HG02852 (cell line): ENCODE data around the gene STXBP6.

Experiments
- ATAC-seq: cut with Tn5 transposase; IDR thresholded peaks from one replicate; pipeline ENCODE4 v1.9.1; 2021; ENCODE audit warnings: mild to moderate bottlenecking, moderate library complexity; ENCODE audit not compliant: unreplicated experiment

Gene STXBP6

DNA sequence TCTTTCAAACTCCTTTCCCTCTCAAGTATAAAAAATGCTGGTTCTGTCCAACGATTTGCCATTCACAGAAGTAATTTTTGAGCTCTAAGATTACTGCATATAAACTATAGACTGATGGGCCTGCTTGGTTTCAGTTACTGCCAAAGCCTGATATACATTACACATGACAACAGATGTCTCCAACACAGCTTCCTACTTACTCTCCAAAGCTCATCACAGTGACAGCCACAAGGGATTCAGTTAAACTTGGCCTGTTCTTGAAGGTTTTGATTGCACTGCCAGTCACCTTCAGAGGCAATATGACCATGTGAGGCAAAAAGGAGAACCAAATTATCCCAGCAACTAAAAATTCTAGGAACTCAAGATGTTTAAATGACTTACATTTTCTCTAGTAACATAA is 30.1 kb downstream of the STXBP6 start:
- no peak for ATAC-seq

GRCh38 chr14:25017562-25017961 is 32.4 kb downstream of the STXBP6 start:
- no peak for ATAC-seq

- no peak for ATAC-seq
Observed at GRCh38 chr14:25015761-25016160, 34.2 kb downstream of the STXBP6 start.

- ATAC-seq = no peak
Observed at GRCh38 chr14:25014440-25014839, 35.5 kb downstream of the STXBP6 start.

DNA sequence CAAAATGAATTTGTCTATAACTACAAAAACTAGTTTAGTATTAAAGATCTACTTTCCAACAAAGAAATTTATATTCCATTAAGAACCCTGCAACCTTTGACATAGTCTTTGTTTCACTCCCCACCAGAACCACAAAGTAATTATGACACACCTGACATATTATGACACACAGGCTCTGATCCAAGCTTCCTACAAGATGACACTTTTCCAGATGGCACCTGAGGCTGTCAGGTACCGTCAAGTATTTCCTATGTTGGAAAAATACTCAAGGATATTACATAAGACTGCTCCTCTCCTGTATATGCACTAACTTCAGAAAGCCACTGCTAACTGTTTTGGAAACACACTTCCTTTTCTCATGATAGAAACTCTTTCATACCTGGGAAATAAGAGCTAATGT is 38.9 kb downstream of the STXBP6 start:
- ATAC-seq = no peak

DNA sequence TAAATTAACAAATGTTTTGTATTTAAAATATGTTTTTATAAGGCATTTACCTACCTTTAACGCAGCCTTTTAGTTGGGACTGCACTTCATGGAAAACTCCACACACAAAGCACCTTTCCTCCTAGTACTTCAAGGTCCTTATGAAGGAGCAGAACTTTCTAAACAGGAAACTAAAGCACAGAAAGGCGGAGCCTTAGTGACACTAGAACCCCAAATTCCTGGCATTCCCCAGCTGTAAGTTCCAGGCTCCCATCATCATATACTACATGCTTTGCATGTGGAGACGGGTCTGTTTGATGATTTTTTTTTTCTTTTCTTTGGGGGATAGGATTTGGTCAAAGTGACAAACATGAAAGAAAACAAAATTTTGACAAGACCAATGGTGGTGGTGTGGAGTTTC is 39.5 kb downstream of the STXBP6 start:
- ATAC-seq = no peak

DNA sequence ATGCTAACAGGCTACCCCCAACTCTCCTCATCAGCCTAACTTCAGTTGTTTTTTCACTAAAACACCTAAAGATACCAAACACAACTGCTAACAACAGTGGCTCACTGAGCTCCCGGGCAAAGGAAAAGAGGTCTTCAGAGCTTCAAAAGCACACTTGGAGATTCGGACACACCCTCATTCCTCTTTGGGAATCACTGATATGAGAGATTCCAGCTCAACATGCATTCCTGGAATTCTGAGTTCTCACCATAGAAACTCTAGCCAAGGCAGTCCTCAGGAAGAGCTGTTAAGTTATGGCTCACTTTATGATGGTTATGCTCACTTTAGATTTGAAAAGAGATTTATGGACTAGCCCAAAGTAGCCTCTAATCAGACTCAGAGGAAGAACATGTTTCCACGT is 40.1 kb downstream of the STXBP6 start:
- ATAC-seq = no peak

GRCh38 chr14:25007832-25008231 is 42.1 kb downstream of the STXBP6 start:
- no peak for ATAC-seq

GRCh38 chr14:25006961-25007795 is 42.8 kb downstream of the STXBP6 start:
- no peak for ATAC-seq

DNA sequence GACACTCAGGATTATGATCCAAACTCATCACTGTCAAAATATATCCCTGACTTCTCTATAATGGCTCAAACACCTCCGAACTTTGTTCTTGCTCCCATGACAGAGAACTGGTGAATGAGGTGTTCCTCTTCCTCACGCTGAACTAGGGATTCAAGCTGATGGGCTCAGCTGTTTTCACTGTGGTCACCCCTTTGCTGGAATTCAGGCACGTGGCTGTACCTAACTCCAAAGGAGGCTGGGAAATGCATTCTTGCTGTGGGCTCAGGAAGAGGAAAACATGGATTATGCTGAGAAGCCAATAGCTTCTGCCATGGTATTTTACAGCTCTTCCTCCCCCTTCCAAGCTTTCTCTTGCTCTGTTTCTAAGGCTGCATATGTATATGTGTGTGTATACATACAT is 43.9 kb downstream of the STXBP6 start:
- ATAC-seq = no peak

DNA sequence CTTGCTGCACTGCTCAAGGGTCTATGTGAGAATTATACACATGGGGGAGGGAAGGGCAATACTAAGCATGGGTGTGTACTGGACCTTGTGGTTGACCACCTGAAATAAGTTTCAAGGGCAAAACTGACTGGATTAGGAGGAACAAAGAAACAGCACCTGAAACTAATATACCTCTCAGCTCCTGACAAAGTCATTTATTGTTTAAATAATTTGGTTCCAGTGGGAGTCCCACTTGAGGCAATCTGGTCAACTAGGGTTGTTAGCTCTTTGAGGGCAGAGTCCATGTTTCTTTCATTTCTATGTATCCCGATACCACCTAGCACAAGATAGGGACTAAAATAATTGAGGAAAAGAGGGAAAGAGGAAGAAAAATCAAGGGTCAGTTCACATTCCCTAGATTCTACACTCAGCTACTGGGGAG is 45.5 kb downstream of the STXBP6 start:
- no peak for ATAC-seq

DNA sequence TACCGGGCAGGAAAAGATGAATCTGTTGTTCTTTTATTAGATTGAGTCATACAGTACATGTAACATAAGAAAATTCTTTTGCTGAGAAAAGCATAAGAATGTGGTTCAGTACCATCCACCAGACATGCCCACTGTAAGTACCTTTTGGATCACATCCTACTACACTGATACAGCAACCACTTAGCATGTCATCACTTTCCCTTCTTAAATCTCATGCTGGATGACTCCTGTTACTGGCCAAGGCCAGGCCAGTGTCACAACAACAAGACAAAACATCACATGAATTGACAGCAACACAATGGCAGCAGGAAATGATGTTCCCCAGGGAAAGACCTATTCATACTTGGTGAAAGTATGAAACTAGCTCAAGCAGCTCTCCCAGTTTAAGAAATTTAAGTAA is 46.4 kb downstream of the STXBP6 start:
- ATAC-seq = no peak

GRCh38 chr14:25001601-25002000 is 48.3 kb downstream of the STXBP6 start:
- no peak for ATAC-seq

DNA sequence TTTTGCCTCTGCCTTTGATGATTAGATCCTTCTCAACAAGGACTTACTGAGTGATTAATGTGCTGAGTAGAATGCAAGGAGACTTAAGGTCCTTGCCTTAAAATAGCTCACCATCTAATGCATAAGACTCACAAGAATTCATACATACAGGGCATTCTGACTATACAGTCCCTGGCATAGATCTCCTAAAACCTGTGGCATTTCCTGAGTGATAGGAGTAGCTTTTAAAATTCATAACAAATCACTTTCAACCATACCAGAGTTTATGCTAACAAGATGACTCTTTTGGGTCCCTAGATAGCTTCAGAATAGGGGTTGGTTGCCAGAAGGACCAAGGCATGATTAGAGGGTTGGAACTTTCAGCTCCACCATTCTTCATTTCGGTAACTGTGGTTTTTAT is 48.8 kb downstream of the STXBP6 start:
- no peak for ATAC-seq

DNA sequence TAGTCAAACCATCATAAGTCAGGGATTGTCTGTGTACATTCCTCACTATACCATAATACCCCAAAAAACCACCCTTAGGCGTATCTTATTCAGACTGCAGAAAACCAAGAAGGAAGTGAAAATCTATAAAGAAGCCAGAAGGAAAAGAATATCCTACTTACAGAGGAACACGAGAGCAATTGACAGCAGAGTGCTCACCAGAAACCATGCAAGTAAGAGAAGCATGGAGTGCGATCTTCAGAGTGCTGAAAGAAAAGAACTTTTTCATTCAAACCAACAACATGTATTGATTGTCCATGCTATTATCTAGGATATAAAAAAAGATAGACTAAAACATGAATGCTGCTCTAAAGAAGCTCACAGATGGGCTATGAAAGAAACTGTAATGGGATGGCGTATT is 50.8 kb downstream of the STXBP6 start:
- no peak for ATAC-seq

- ATAC-seq = no peak
Observed at GRCh38 chr14:24996930-24997725, 52.8 kb downstream of the STXBP6 start.

DNA sequence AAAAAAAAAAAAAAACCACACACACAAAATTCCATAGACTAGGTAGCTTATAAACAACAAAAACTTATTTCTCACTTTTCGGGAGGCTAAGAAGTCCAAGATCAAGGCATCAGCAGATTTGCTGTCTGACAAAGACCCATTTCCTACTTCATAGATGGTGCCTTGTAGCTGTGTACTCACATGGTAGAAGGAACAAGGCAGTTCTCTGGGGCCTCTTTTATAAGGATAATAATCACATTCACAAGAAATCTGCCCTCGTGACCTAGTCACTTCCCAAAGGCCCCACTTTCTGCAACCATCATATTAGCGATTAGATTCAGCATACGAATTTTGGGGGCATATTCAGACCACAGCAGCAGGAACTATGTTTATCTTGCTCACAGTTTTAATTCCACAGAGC is 54.9 kb downstream of the STXBP6 start:
- no peak for ATAC-seq

GRCh38 chr14:24993631-24994030 is 56.3 kb downstream of the STXBP6 start:
- ATAC-seq = no peak

GRCh38 chr14:24992624-24993360 is 57.2 kb downstream of the STXBP6 start:
- no peak for ATAC-seq

GRCh38 chr14:24991821-24992220 is 58.1 kb downstream of the STXBP6 start:
- no peak for ATAC-seq

DNA sequence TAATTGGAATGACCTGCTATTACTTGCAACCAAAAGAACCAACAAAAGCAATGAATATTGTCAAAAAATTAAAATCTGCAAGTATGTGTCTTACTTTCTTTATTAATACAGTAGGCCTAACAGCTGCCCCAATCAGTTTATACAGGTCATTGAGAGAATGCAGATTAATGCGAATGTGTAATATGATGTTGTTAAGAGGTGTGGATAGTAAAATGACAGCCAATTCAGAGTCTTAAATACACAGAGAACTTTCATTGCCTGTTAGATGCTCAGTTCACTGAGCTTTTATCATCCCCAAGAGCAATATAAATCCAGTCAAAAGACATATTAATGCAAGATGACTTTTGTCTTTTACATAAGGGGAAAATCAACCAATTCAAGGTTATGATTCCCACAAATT is 58.7 kb downstream of the STXBP6 start:
- no peak for ATAC-seq

DNA sequence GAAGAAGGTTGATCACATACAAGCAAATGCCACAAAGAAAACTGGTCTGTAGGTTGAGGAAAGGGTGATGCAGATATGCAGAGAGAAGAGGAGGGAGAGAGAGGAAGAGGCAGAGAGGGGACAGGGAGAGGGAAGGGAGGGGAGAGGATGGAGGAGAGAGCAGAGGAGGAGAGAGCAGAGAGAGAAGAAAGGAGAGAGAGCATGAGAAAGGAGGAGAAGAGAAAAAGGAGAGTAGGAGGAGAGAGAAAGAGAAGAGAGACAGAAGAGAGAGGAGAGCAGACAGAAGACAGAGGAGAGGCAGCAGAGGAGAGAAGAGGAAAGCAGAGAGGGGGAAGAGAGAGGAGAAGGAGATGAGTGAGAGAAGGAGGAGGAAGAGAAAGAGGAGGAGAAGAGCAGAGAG is 59.2 kb downstream of the STXBP6 start:
- no peak for ATAC-seq
